ENCODE data around the gene COL23A1.

The COL23A1 gene

GRCh38 chr5:178325311-178325678 lies 264.9 kb downstream of the COL23A1 start:
- ChIA-PET CTCF (interaction anchor here (0.7 kb wide), 2 partner anchors 250 to 1273 kb away, joined by 3 to 5 read pairs; no protein-coding TSS in a partner anchor), POLR2A (ENCODE audit: low non-redundant PET) (no interaction called here)
- no peak for DNase-seq (ENCODE audit: low spot score)
- TF ChIP-seq CTCF (conservative IDR thresholded peaks at IDR 0.05; ENCODE audit: low read depth), result no peak
- no peak overlapping the region for H3K27ac ChIP-seq

GRCh38 chr5:178324481-178325310 lies 265.5 kb downstream of the COL23A1 start:
- no peak overlapping the region for H3K27ac ChIP-seq
- ChIA-PET POLR2A (ENCODE audit: low non-redundant PET) (no interaction called here), CTCF (interaction anchor here (0.7 kb wide), 1 partner anchor 249 kb away, joined by 3 read pairs; no protein-coding TSS in a partner anchor)
- no peak for TF ChIP-seq CTCF (conservative IDR thresholded peaks at IDR 0.05; ENCODE audit: low read depth)
- DNase-seq (ENCODE audit: low spot score), result no peak

- ChIA-PET POLR2A (ENCODE audit: low non-redundant PET) (no interaction called here), CTCF (no interaction called here)
- DNase-seq (ENCODE audit: low spot score), result no peak
- TF ChIP-seq CTCF (conservative IDR thresholded peaks at IDR 0.05; ENCODE audit: low read depth), result no peak
- H3K27ac ChIP-seq, result no peak overlapping the region
Observed at GRCh38 chr5:178323961-178324360, 266.2 kb downstream of the COL23A1 start.

- TF ChIP-seq CTCF (conservative IDR thresholded peaks at IDR 0.05; ENCODE audit: low read depth), result no peak
- H3K27ac ChIP-seq, result no peak overlapping the region
- ChIA-PET POLR2A (ENCODE audit: low non-redundant PET) (no interaction called here), CTCF (no interaction called here)
- DNase-seq (ENCODE audit: low spot score), result no peak
Observed at GRCh38 chr5:178323541-178323865, 266.7 kb downstream of the COL23A1 start.

- DNase-seq (ENCODE audit: low spot score), result no peak
- CTCF ChIA-PET, result no interaction called here
- POLR2A ChIA-PET (ENCODE audit: low non-redundant PET), result no interaction called here
- no peak for TF ChIP-seq CTCF (conservative IDR thresholded peaks at IDR 0.05; ENCODE audit: low read depth)
- no peak overlapping the region for H3K27ac ChIP-seq
Observed at GRCh38 chr5:178322736-178323540, 267.3 kb downstream of the COL23A1 start.

- ChIA-PET CTCF (interaction anchor here (0.9 kb wide), 1 partner anchor 36 kb away, joined by 4 read pairs; no protein-coding TSS in a partner anchor), POLR2A (ENCODE audit: low non-redundant PET) (no interaction called here)
- no peak overlapping the region for H3K27ac ChIP-seq
- no peak for DNase-seq (ENCODE audit: low spot score)
- no peak for TF ChIP-seq CTCF (conservative IDR thresholded peaks at IDR 0.05; ENCODE audit: low read depth)
Observed at GRCh38 chr5:178320281-178320855, 269.8 kb downstream of the COL23A1 start.
